Stimulated activated CD4-positive, alpha-beta T cell treated with anti-CD3 and anti-CD28 coated beads, Interleukin-15, amount 100 ng/mL, for 24 hours (primary cell): ENCODE measurements around the gene ERVMER34-1.

Source experiments
- DNase-seq: peaks from one replicate; pipeline ENCODE4 v3.0.0-alpha.2; 2020

Gene ERVMER34-1, protein sequence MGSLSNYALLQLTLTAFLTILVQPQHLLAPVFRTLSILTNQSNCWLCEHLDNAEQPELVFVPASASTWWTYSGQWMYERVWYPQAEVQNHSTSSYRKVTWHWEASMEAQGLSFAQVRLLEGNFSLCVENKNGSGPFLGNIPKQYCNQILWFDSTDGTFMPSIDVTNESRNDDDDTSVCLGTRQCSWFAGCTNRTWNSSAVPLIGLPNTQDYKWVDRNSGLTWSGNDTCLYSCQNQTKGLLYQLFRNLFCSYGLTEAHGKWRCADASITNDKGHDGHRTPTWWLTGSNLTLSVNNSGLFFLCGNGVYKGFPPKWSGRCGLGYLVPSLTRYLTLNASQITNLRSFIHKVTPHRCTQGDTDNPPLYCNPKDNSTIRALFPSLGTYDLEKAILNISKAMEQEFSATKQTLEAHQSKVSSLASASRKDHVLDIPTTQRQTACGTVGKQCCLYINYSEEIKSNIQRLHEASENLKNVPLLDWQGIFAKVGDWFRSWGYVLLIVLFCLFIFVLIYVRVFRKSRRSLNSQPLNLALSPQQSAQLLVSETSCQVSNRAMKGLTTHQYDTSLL

DNA sequence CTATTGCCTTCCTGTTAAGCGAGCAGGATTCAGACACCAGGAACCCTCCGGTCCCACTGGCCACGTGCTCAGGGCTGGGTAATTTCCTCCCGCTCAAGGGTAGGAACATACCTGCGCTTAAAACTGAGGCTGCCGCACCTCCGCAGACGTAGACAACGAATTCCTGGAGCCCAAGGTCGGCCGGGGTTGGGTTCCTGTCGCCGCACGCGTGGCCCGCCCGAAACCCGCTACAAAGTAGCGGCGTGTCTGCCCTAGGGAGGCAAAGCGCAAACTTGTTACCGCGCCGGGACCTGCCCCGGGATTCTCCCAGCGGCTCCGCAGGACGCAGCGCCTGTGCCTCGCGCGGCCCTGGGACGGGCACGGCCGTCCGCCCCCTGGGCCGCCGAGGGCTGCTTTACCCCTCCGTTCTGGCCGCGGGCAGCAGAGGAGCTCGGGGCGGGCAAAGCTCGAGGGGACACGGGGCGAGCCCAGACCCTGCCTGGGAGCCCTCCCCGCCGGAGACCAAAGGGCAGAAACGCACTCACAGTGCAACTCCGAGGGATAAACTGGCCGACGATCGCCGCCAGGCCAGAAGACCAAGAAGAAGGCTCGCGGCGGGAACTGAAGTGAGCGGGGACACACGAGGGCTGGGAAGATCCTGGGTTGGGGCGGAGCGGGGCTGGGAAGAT, at the start of gene ERVMER34-1:
Gene ERVMER34-1 (minus strand): TSS at position 607 of the 668 bp plus-strand sequence. CDS start 5,905 bp downstream, outside the sequence.
- DNase-seq, result peak; percentile 24

DNA sequence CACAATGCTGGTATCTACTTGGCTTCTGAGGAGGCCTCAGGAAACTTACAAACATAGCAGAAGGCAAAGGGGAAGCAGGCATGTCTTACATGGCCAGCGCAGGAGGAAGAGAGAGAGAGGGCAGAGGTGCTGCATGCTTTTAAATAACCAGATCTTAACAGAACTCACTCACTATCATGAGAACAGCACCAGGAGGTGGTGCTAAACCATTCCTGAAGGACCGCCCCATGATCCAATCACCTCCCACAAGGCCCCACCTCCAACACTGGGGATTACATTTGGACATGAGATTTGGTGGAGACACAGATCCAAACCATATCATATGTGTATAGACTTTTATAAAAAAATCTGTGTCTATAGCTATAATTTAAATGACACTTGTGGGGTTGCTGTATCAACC, 48.6 kb upstream of the ERVMER34-1 start:
- no peak for DNase-seq

DNA sequence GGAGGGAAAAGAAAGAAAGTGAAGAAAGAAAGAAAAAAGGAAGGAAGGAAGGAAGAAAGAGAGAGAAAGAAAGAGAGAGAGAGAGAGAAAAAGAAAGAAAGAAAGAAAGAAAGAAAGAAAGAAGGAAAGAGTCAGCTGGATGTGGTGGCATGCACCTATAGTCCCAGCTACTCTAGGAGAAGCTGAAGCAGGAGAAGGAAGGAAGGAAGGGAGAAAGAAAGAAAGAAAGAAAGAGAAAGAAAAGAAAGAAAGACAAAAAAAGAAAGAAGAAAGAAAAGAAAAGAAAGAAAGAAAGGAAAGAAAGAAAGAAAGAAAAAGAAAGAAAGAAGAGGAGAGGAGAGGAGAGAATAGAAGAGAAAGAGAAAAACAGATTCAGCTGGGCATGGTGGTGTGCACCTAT, 44.3 kb upstream of the ERVMER34-1 start:
- DNase-seq, result no peak

DNA sequence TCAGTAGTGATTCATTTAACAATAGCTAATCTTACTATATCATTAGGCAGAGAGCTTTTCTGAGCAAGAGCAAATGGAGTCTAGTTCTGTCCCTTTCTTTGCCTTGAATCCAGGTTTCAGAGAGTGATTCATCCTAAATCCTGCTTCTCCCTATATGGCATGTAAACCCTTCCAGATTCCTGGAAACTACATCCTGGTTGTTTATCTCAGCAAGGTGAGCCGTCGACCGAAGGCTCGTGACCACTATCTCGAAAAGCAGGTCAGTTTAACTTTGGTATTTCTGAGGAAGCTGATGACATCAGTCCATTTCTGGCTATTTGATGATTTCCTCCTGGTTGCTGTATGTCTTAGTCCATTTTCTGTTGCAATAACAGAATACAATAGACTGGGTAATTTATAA, 40.7 kb upstream of the ERVMER34-1 start:
- DNase-seq, result no peak

DNA sequence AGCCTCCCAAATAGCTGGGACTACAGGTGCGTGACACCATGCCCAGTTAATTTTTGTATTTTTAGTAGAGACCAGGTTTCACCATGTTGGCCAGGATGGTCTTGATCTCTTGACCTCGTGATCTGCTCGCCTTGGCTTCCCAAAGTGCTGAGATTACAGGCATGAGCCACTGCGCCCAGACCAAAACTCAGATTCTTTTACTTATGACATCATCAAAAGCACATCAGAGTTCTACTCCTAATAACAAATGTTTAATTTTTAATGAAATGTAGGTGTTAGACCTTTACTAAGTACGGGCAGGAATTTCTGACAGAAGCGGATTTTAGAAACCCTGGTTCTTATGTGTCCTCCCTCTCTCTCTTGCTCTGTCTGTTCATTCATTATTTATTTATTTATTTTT, 38.5 kb upstream of the ERVMER34-1 start:
- no peak for DNase-seq

DNA sequence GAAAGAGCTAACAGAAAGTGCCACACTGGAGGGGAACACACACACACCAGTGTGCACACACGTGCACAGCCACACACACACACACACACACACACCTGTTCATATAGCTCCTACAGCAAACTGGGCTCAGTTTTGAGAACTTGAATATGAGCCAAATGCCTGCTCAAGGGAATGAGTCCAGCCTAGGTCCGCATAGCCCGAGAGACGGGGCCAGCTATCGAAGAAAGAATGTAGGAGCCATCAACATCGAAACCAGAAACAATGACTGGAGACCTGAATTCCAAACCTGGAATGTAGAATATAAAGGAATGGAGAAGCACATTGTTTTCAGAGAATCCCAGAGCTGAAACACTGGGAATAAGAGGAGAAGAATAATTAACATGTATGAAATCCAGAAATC, 37.6 kb upstream of the ERVMER34-1 start:
- DNase-seq, result no peak

DNA sequence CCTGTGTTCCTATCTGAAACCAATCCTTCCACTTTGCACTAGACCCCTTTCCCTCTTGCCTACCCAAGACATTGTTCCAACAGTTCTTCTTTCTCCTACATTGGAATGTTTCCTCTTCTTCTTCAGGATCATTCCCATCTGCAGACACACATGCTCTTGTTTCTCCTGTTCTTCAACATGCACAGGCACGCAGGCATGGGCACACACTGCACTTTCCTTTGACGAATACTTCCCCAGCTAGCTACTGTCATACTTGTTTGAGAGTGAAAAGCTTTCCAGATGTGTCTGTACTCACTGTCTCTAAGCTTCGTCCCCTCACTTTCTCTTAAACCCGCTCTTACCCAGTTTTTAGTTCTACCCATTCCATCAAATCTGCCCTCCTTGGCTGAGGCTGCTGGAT, 31.8 kb upstream of the ERVMER34-1 start:
- no peak for DNase-seq

DNA sequence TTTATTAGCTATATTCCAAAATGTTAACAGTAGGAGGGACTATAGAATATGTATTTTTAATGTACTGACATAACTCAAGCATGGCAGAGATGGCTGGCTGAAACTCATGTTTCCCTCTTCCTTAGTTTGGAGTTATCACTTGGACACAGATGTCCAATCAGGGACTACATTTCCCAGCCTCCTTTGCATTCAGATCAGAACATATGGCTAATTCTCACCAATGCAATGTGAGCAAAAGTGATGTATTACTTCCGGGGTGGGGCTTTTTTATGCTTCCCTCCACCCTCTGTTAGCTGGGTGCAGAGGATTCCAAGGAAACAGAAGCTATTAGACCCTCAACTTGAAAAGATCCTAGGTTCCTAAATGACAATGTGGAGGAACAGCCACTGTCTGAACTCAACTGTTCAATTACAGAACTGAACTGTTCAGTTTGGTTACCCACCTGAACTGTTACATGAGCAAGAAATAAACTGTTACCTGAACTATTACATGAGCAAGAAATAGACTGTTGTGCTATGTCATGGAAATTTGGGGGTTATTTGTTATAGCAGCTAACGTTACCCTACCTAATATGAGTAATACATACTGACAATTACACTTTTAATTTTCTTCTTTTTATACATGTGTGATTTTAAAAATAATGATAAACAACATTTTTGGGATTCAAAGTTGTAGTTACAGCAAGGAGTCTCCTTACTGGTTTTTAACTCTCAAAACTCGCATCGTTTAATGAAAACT, 29.6 kb upstream of the ERVMER34-1 start:
- no peak for DNase-seq

DNA sequence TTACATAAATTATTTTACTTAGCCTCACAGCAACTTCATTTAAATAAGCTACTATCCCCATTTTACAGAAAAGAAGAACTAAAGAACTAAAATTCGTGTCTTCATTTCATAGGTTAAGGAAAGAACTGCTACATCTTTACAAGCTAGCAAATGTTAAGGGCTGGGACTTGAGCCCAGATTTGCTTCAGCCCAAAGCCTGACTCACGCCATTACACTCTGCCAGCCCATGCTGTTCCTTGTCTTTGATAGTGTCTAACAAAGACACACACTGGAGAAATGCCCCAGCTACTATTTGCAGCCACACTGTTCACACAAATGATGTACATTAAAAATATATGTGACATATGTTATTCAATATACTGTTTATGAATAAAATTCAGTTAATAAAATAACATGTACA, 29.0 kb upstream of the ERVMER34-1 start:
- DNase-seq, result no peak

DNA sequence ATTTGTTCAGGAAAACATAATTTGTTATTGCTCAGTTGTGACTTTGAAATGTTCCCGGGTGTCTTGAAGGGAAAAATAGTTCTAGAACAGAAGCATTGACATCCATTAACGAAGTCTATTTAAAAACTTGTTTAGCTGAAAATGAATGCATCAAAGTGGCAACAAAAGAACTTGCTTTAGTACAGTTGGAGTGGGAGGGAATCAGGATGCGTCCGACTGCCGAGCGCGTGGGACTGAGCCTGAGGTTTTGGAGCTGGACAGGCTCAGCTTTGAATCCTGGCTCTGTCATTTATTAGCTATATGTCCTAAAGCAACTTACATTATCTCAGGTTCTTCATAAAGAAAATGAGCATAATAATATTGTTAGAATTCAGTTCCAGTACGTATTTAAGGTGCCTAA, 9.0 kb upstream of the ERVMER34-1 start:
- no peak for DNase-seq

DNA sequence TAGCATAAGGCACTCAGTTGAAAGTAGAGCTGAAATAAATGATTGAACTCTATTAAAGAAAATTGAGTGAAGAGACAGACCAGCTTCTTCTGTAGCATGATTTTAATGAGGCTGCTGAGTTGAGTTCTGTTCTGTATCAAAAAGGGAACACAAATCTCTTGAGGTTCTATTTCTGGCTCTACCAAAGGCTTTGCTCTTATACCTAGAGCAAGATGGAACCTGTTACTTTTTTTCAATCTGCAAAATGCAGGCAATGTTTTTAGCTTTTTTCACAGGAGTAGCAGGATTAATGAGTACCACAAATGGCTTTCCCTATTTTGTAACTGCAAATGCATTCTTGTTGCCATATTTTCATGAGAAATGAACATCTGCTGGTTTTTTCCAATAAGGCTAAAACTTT, 4.2 kb upstream of the ERVMER34-1 start:
- no peak for DNase-seq

DNA sequence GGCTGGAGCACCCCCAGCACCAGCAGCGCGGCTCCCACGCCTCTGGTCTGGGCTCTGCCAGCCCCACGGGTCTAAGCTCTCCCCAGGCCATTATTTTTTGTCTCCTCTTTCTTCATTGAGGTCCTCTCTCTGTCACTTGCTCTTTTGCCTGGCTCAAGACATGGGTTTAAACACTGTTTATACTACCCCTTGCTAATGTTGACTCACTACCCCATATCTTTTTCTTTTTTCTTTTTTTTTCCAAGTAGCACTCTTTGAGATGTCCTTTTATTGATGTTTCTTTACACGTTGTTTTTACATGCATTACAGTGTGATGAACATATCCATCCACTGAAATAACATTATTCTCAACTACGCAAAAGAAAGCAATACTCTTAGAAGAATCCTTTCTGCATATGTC, 1.7 kb upstream of the ERVMER34-1 start:
- no peak for DNase-seq

DNA sequence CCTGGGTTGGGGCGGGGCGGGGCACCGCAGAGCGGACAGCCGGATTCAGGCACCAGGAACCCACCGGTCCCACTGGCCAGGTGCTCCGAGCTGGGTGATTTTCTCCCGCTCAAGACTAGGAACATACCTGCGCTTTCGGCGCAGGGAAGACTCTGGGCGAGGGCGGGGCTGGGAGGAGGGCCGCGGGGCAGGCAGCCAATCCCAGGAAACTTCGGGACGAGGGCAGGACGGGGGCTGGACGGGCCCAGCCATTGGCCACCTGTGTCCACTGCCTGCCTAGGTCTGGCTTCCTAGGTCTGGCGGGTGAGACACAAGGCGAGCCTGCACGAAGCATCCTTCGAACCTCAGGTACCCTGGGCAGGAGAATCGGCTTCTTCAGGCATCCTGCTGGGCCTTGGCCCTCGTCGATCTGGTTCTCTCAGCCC, 274 bp upstream of the ERVMER34-1 start:
- peak; percentile 20 for DNase-seq

DNA sequence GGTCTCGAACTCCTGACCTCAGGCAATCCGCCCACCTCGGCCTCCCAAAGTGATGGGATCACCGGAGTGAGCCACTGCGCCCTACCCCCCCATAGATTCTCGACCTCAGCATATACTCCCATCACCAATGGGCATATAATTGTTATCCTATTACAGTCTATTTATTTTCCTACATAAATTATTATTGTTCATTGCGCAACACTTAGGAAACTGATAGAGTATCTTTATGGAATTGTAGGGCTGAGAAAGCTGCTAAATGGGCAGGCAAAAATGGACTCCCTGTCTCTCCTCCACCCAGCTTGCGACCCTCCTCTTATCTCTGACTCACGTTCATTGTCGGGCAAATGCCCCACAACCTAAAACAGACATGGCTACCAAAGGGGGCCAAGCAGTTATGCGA, 1.0 kb downstream of the ERVMER34-1 start:
- no peak for DNase-seq

DNA sequence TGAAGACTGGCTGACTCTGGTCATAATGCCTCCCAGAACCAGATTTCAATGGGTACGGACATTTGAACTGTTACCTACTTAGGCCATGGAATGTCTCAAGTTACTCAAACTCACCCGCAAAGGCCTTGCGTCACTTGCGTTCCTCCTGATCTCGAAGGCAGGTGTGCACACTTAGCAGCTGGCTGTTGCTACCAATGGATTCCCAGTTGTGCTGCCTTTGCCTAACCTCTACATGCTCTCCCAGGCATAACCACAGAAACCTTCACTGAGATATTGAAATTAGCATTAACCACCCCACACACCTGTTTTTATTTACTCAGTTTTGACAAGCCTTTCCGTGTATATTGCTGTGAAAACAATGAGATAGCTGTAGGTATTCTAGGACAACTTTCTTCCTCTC, 2.8 kb downstream of the ERVMER34-1 start:
- no peak for DNase-seq

DNA sequence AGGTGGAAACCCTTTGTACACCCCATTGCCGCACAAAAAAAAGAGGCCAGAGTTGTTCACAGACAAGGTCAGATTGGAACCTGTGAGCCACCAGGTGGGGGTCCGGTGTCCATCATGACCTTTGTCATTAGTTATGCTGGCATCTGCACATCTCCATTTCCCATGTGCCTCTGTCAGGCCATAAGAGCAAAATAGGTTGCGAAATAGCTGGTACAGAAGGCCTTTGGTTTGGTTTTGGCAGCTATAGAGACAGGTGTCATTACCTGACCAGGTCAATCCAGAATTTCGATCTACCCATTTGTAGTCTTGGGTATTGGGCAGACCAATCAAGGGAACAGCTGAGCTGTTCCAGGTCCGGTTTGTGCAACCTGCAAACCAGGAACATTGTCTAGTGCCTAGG, 6.6 kb downstream of the ERVMER34-1 start:
- no peak for DNase-seq

DNA sequence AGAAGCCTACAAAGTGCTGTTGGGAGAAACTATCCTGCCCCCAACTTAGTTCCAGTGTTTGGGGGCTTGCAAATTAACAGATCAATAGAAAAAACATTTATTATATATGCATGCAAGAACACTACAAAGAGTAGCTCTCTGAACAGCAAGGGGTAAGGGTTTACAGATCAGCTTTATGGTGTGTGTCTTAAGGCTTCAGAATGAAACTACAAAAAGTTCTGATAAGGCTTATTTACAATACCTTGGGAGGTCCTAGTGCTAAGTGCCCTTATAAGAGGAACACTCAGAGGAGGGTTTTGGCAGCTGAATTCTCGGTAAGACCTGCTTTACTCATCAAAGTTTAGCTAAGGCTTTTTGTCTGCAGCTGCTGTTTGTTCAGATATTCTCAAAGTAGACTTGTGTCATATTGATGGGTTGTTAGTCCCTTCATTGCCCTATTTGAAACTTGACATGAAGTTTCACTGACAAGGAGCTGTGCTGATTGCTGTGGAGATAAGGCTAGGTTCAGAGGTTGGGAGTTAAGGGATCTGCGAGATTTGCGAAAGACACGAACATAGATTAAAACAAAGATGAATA, 7.7 kb downstream of the ERVMER34-1 start:
- no peak for DNase-seq

DNA sequence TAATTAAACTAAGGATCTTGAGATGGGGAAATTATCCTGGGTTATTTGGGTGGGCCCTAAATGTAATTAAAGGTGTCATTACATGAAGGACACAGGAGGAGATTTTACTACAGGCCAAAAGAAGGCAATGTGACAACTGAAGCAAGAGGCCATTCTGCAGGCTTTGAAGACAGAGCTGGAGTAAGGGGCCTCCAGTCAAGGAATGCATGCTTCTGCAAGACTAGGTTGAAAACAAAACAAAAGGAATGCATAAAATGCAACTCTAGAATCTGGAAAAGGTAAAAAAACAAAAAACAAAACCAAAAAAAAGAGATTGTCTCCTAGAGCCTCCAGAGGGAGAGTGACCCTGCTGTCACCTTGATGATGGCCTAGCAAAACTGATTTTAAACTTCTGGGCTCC, 21.6 kb downstream of the ERVMER34-1 start:
- DNase-seq, result no peak

DNA sequence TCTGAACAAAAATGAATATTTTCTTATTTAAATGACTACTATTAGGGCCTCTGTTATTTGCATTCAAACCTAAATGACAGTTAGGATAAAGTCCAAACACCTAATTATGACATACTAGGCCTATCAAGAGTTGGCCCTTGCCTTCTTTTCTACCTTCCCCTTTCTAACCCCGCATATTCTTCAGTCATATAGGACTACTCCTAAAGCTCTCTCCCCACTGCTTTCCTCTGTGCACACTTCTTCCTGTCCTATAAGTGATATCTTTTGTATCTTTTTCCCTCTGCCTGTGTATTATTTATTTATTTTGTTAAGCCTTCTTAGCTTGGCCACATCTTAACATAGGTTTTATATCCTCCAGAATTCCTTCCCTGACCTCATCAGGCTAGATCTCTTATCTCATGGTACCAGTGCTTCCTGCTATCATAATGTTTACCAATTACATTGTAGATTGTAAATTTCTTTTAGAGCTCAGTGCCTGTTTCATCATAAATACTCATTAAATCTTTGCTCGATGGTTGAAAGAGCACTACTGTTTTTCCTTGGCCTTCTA, 22.5 kb downstream of the ERVMER34-1 start:
- no peak for DNase-seq

DNA sequence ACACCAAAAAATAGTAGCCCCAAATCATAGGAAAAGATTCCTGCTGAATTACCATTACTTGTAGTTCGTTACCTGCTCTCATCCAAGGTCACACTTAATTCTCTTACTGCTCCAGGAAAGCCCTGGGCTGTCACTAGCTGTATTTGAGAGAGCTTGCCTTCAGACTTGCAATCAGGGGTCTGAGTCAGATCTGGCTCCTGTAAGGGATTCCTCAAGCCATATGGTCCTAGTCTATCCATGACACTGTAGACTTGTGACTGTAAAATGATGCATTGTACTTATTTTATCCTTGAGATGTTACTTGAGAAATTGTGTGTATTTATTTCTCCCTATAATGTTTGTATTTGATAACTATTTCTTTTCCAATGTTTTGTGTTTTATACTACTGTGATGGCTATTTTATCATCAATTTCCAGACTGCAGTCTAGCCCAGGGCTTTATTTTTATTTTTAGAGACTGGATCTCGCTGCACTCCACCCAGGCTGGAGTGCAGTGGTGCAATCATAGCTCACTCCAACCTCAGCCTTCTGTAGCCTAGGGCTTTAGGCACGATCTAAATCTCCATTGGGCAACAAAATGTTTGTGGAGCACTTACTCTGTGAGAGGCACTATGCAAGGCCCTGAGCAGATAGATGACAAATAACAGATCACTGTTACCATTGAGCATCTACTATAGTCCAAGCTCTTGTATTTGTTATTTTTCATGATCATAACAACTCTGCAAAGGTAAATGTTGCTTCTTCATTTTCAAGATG, 24.2 kb downstream of the ERVMER34-1 start:
- DNase-seq, result no peak

DNA sequence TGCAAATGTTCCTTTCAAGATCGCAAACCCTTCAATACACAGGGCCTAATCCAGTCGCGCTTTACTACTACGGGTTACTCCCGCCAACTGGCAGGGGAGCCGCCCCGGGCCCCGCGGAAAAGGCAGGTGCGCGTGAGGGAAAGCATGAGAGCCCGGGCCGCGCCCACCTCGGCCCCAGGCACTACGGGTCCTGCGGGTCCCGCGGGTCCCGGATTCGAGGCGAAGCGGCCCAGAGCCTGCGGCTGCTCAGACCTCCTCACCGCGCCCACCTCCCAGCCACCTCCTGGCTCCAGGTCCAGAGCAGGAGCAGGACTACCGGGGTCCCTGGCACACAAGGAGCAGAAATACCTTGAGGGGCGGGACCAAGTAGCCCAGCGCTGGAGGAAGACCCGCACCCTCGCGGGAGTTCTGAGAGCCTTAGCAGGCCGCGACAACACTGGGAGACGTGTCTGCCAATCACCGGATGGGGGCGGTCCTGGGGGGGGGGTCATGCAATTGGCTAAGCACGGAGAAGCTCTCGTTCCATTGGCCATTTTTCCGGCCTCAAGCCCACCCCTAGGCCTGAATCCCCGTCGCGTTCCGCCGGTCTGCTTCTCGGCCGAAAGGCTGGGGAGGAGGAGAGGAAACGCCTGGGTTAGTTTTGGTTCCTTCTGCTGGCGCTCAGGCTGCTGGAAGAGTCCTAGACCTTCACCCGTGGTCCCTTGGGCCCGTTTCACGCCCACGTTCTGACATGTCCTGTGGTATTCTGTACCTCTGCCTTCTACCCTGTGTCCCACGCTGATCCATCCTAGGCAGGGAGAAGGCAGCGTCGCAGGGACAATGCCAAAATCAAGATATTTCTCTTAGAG, 29.0 kb downstream of the ERVMER34-1 start:
- peak; percentile 93 for DNase-seq
